Right lobe of liver (tissue), 6 donors: ENCODE measurements around the gene SEMA3A. TPM values are rescaled to one million over a fixed set of nuclear protein-coding genes. Genes with fewer than 3 reads are reported as not detected.

Experiments
- ATAC-seq, 4 donors: fragments of 200-7000 bp; cut with Tn5 transposase; one replicate each; pipeline ENCODE4 v1.9.1; 2020; ENCODE audit warnings: mild to moderate bottlenecking in 4 of 4, moderate library complexity in 4 of 4
- DNase-seq, 3 donors: peaks; one replicate each; pipeline ENCODE4 v3.0.0-alpha.2; 2020
- H3K27ac ChIP-seq, 3 donors: fragments of 200-600 bp; one replicate each; pipeline ENCODE4 v1.8.0; 2022
- H3K27me3 ChIP-seq, 2 donors: fragments of 200-600 bp; one replicate each; pipeline ENCODE4 v1.8.0; 2022
- H3K36me3 ChIP-seq, 4 donors: fragments of 200-600 bp; sonication (generic) in 1 of 4; one replicate each; pipeline versions ENCODE4 v1.5.1 to v1.8.0; 2017 to 2022; ENCODE audit warnings: control low read depth in 1 of 4
- H3K4me1 ChIP-seq, 4 donors: fragments of 200-600 bp; sonication (generic) in 1 of 4; one replicate each; pipeline versions ENCODE4 v1.5.1 to v1.8.0; 2017 to 2022; ENCODE audit warnings: control low read depth in 1 of 4
- H3K4me3 ChIP-seq, 3 donors: fragments of 200-600 bp; one replicate each; pipeline ENCODE4 v1.8.0; 2022
- H3K9me3 ChIP-seq, 4 donors: fragments of 200-600 bp; sonication (generic) in 1 of 4; one replicate each; pipeline versions ENCODE4 v1.5.1 to v1.8.0; 2017 to 2022; ENCODE audit warnings: control low read depth in 1 of 4
- CTCF ChIP-seq, 4 donors: fragments of 200-600 bp in 3 of 4; fragments of 450-650 bp in 1 of 4; IDR thresholded peaks; one replicate each; pipeline versions ENCODE4 v1.5.1 to v1.8.0; 2016 to 2022; ENCODE audit warnings: antibody characterized with exemption in 4 of 4, mild to moderate bottlenecking in 2 of 4
- POLR2A ChIP-seq: fragments of 450-650 bp; IDR thresholded peaks from one replicate; pipeline ENCODE4 v1.6.1; 2017; ENCODE audit warnings: antibody characterized with exemption, mild to moderate bottlenecking
- WGBS: methylation state at CpG from one replicate; pipeline ENCODE4 v1.1.6; 2018; ENCODE audit warnings: low coverage, low lambda C conversion rate; ENCODE audit not compliant: insufficient coverage; ENCODE audit errors: missing lambda C conversion rate; 5-methylcytosine and 5-hydroxymethylcytosine counted together
- intact Hi-C, 2 donors: fragments of 100-400 bp; cut with DNase I; formaldehyde crosslinking; loops; one replicate each; pipeline versions ENCODE4 v1.11.2 to v1.14.1; 2022
- total RNA-seq, 6 experiments: library from RNA; depleted of rRNA in 2 of 6; stranded (reverse); fragments of >200 nt in 2 of 6; fragmentation: NEBNext Ultra II Directional in 3 of 6; extraction: Animal tissue kit (Norgen Biotek cat#: 25700) in 3 of 6; gene quantifications; one replicate each; pipeline versions ENCODE4 v1.1.0 to v1.2.4, GENCODE V29; 2016 to 2023
- donor health status: DM: no; HTN: yes; CAD: no.
- donor health status: DM: no; HTN: no; CAD: no.
- donor health status: DM: no; HTN: no; CAD: no.
- donor health status: DM: no; HTN: yes; CAD: no.
- donor health status: DM: no; HTN: yes; CAD: no.

The SEMA3A gene
- total RNA-seq, 6 experiments from 2014 or later = 0.12 to 0.57 (median 0.29) TPM; not detected in 1

GRCh38 chr7:84106291-84106690 lies 88.3 kb downstream of the SEMA3A start:
- ATAC-seq = no peak
- WGBS = 50% methylated on average over 3 of the region's 3 CpGs
- intact Hi-C loops = no loop called here
- no peak overlapping the region for H3K27ac ChIP-seq
- no peak overlapping the region for H3K4me3 ChIP-seq
- H3K27me3 ChIP-seq = no peaks in the 10 kb centered on the region
- H3K36me3 ChIP-seq = no peaks in the 10 kb centered on the region
- H3K9me3 ChIP-seq = no peaks in the 10 kb centered on the region
- no peak for DNase-seq
- H3K4me1 ChIP-seq = no peaks in the 10 kb centered on the region
- TF ChIP-seq POLR2A = no peak
- TF ChIP-seq CTCF (IDR thresholded peaks at IDR 0.05) = no peak

GRCh38 chr7:84105586-84105985 lies 89.0 kb downstream of the SEMA3A start:
- Histone ChIP-seq H3K36me3 (no peaks in the 10 kb centered on the region), H3K4me3 (no peak overlapping the region), H3K27me3 (no peaks in the 10 kb centered on the region), H3K27ac (no peak overlapping the region), H3K4me1 (no peaks in the 10 kb centered on the region), H3K9me3 (no peaks in the 10 kb centered on the region)
- no peak for ATAC-seq
- WGBS = 36% methylated on average over 1 of the region's 1 CpG
- no peak for DNase-seq
- intact Hi-C loops = no loop called here
- no peak for TF ChIP-seq POLR2A
- no peak for TF ChIP-seq CTCF (IDR thresholded peaks at IDR 0.05)

- intact Hi-C loops = no loop called here
- DNase-seq (no peak), ATAC-seq (no peak)
- Histone ChIP-seq H3K27me3 (no peaks in the 10 kb centered on the region), H3K4me1 (no peaks in the 10 kb centered on the region), H3K9me3 (no peaks in the 10 kb centered on the region), H3K27ac (no peak overlapping the region), H3K4me3 (no peak overlapping the region), H3K36me3 (no peaks in the 10 kb centered on the region)
- TF ChIP-seq CTCF (IDR thresholded peaks at IDR 0.05) (no peak), POLR2A (no peak)
- WGBS = 48% methylated on average over 3 of the region's 3 CpGs
Observed at GRCh38 chr7:84104826-84105225, 89.8 kb downstream of the SEMA3A start.

GRCh38 chr7:84102213-84102612 lies 92.4 kb downstream of the SEMA3A start:
- Histone ChIP-seq H3K36me3 (no peaks in the 10 kb centered on the region), H3K4me3 (no peak overlapping the region), H3K4me1 (no peaks in the 10 kb centered on the region), H3K27ac (no peak overlapping the region), H3K27me3 (no peaks in the 10 kb centered on the region), H3K9me3 (no peaks in the 10 kb centered on the region)
- intact Hi-C loops = no loop called here
- WGBS = 89% methylated on average over 1 of the region's 1 CpG
- TF ChIP-seq CTCF (IDR thresholded peaks at IDR 0.05) (no peak), POLR2A (no peak)
- DNase-seq = no peak
- ATAC-seq = no peak

- Histone ChIP-seq H3K27ac (no peak overlapping the region), H3K9me3 (no peaks in the 10 kb centered on the region), H3K4me1 (no peaks in the 10 kb centered on the region), H3K27me3 (no peaks in the 10 kb centered on the region), H3K4me3 (no peak overlapping the region), H3K36me3 (no peaks in the 10 kb centered on the region)
- ATAC-seq = no peak
- DNase-seq = no peak
- TF ChIP-seq CTCF (IDR thresholded peaks at IDR 0.05) = no peak
- WGBS = no CpG with 5 or more reads among the region's 1 CpG
- intact Hi-C loops = no loop called here
Observed at GRCh38 chr7:84100866-84101265, 93.7 kb downstream of the SEMA3A start.
